ENCODE measurements around the gene NHERF1. TPM values are rescaled to one million over a fixed set of nuclear protein-coding genes. Genes with fewer than 3 reads are reported as not detected.

Gene NHERF1
- total RNA-seq, 3 donors from 2014 or later = 15.8 to 82.8 (median 36.4) TPM

GRCh38 chr17:74720506-74720905, 27.9 kb upstream of the NHERF1 start:
- DNase-seq (ENCODE audit: low spot score in 2 of 2) = no peak
- no peaks in the 10 kb centered on the region for H3K4me1 ChIP-seq
- no peak overlapping the region for H3K4me3 ChIP-seq
- H3K36me3 ChIP-seq = no peaks in the 10 kb centered on the region
- TF ChIP-seq POLR2A (IDR thresholded peaks at IDR 0.05) (no peak), POLR2AphosphoS5 (IDR thresholded peaks at IDR 0.05) (no peak)
- peaks cover 0 to 6% of the 10 kb centered on the region in 2 donors for H3K27me3 ChIP-seq
- H3K9me3 ChIP-seq = no peaks in the 10 kb centered on the region
- no peak overlapping the region for H3K27ac ChIP-seq
- intact Hi-C loops (cut with DNase I; ENCODE audit: low total_unique reads) = no loop called here

DNA sequence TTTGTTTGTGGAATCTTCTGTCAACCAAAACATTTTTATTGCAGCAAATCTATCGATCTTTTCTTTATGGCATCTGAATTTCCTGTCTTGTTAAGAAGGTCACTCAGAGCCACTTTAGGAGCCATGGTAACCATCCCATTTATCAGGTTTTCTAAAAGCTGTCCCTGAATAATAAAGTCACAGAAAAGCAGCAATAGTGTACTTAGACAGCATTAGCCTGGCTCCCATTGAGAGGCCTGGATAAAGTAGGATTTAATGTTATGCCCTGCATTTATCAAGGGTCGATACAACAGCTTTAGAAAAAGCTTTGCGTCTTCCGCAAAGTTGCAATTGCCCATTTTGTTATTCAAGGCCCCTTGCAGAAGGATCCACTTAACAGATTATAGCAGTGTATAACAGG, 25.6 kb upstream of the NHERF1 start:
- TF ChIP-seq POLR2A (IDR thresholded peaks at IDR 0.05) (no peak), CTCF (IDR thresholded peaks at IDR 0.05) (no peak), POLR2AphosphoS5 (IDR thresholded peaks at IDR 0.05) (no peak)
- H3K4me3 ChIP-seq = no peak overlapping the region
- H3K4me1 ChIP-seq = no peaks in the 10 kb centered on the region
- peaks cover 0 to 6% of the 10 kb centered on the region in 2 donors for H3K27me3 ChIP-seq
- H3K9me3 ChIP-seq = no peaks in the 10 kb centered on the region
- intact Hi-C loops (cut with DNase I; ENCODE audit: low total_unique reads) = no loop called here
- no peak overlapping the region for H3K27ac ChIP-seq
- no peaks in the 10 kb centered on the region for H3K36me3 ChIP-seq
- no peak for DNase-seq (ENCODE audit: low spot score in 2 of 2)

GRCh38 chr17:74723891-74724290, 24.5 kb upstream of the NHERF1 start:
- H3K4me1 ChIP-seq = no peaks in the 10 kb centered on the region
- intact Hi-C loops (cut with DNase I; ENCODE audit: low total_unique reads) = no loop called here
- H3K27ac ChIP-seq = no peak overlapping the region
- no peak for DNase-seq (ENCODE audit: low spot score in 2 of 2)
- no peaks in the 10 kb centered on the region for H3K36me3 ChIP-seq
- peaks cover 0 to 6% of the 10 kb centered on the region in 2 donors for H3K27me3 ChIP-seq
- TF ChIP-seq CTCF (IDR thresholded peaks at IDR 0.05) (no peak), POLR2AphosphoS5 (IDR thresholded peaks at IDR 0.05) (no peak), POLR2A (IDR thresholded peaks at IDR 0.05) (no peak)
- no peak overlapping the region for H3K4me3 ChIP-seq
- H3K9me3 ChIP-seq = no peaks in the 10 kb centered on the region

- intact Hi-C loops (cut with DNase I; ENCODE audit: low total_unique reads) = no loop called here
- Histone ChIP-seq H3K36me3 (no peaks in the 10 kb centered on the region), H3K4me3 (no peak overlapping the region), H3K27ac (no peak overlapping the region), H3K4me1 (no peaks in the 10 kb centered on the region), H3K27me3 (peaks cover 0 to 6% of the 10 kb centered on the region in 2 donors), H3K9me3 (no peaks in the 10 kb centered on the region)
- no peak for DNase-seq (ENCODE audit: low spot score in 2 of 2)
- TF ChIP-seq CTCF (IDR thresholded peaks at IDR 0.05) (no peak), POLR2A (IDR thresholded peaks at IDR 0.05) (no peak), POLR2AphosphoS5 (IDR thresholded peaks at IDR 0.05) (no peak)
These were observed 23.3 kb upstream of the NHERF1 start for GRCh38 chr17:74725111-74725510.

GRCh38 chr17:74728033-74728701, 20.3 kb upstream of the NHERF1 start:
- Histone ChIP-seq H3K27me3 (peaks cover 0 to 5% of the 10 kb centered on the region in 2 donors), H3K4me3 (no peak overlapping the region), H3K9me3 (no peaks in the 10 kb centered on the region), H3K27ac (no peak overlapping the region), H3K36me3 (no peaks in the 10 kb centered on the region), H3K4me1 (no peaks in the 10 kb centered on the region)
- DNase-seq (ENCODE audit: low spot score in 2 of 2) = no peak
- TF ChIP-seq POLR2AphosphoS5 (IDR thresholded peaks at IDR 0.05) (no peak), CTCF (IDR thresholded peaks at IDR 0.05) (no peak), POLR2A (IDR thresholded peaks at IDR 0.05) (no peak)
- intact Hi-C loops (cut with DNase I; ENCODE audit: low total_unique reads) = no loop called here

All from breast epithelium (tissue), 4 donors.